HCT116 (cell line): ENCODE results near the gene SARS1. TPM values are rescaled to one million over a fixed set of nuclear protein-coding genes. Genes with fewer than 3 reads are reported as not detected.

Experiments used
- ATAC-seq: fragments of 200-7000 bp; cut with Tn5 transposase; 2 replicates; pipeline ENCODE4 v1.9.1; 2020; ENCODE audit warnings: mild to moderate bottlenecking, moderate library complexity
- BruUV-seq: library from RNA; stranded (reverse); fragments of 400-500 nt; replicated peaks from 2 replicates; lab custom pipeline; 2021; lab: Mats Ljungman, UMichigan
- CTCF ChIA-PET: fragments of 300-600 bp; sonication (Branson Sonifier 250); formaldehyde crosslinking; loops from one replicate; lab custom pipeline; 2021; ENCODE audit warnings: antibody characterized with exemption; lab: Charles Lee
- POLR2A ChIA-PET: fragments of 300-600, 350-600 bp; sonication (Branson Sonifier 250); formaldehyde crosslinking; loops from one replicate; lab custom pipeline; 2021; ENCODE audit warnings: antibody characterized with exemption; lab: Charles Lee
- RAD21 ChIA-PET, 2 experiments: fragments of 300-600 bp; sonication (Branson Sonifier 250); formaldehyde crosslinking; loops; one replicate each; lab custom pipeline; 2023; ENCODE audit warnings: low total read pairs in 2 of 2; ENCODE audit not compliant: uncharacterized antibody in 2 of 2, unreplicated experiment in 2 of 2, low non-redundant PET in 1 of 2; lab: Charles Lee
- DNase-seq: peaks from one replicate; pipeline ENCODE4 v3.0.0-alpha.2; 2010; ENCODE audit warnings: low read depth, low spot score
- H2AFZ ChIP-seq: fragments of 200-600 bp; shearing (Covaris generic), sonication (generic); 2 replicates; pipeline ENCODE4 v1.6.1; 2017; ENCODE audit warnings: low read depth, mixed run types, mixed read lengths, antibody characterized with exemption, low read length; ENCODE audit not compliant: poor library complexity, severe bottlenecking
- H3K27ac ChIP-seq: 2 replicates; pipeline ENCODE4 v1.5.1; 2012; ENCODE audit warnings: low read depth, low read length
- H3K27me3 ChIP-seq: fragments of 200-600 bp; sonication (generic); 2 replicates; pipeline ENCODE4 v1.6.1; 2016; ENCODE audit warnings: mixed run types, low read length, mixed read lengths; ENCODE audit not compliant: insufficient read depth
- H3K36me3 ChIP-seq, 2 experiments: fragments of 200-500 bp in 1 of 2; fragments of 200-600 bp in 1 of 2; sonication (Bioruptor generic) in 1 of 2; sonication (generic) in 1 of 2; 2 replicates each; pipeline versions ENCODE4 v1.5.1 to v1.6.1; 2014 to 2016; ENCODE audit warnings: low read length in 2 of 2, inconsistent platforms in 1 of 2, mixed read lengths in 1 of 2, mixed run types in 1 of 2; ENCODE audit not compliant: insufficient read depth in 2 of 2, control insufficient read depth in 1 of 2
- H3K4me1 ChIP-seq, 2 experiments: fragments of 200-600 bp in 1 of 2; sonication (generic) in 1 of 2; 2 replicates each; pipeline versions ENCODE4 v1.5.1 to v1.6.1; 2012 to 2017; ENCODE audit warnings: low read length in 2 of 2, inconsistent platforms in 1 of 2, mild to moderate bottlenecking in 1 of 2, mixed read lengths in 1 of 2, mixed run types in 1 of 2, moderate library complexity in 1 of 2; ENCODE audit not compliant: insufficient read depth in 2 of 2, control insufficient read depth in 1 of 2
- H3K4me2 ChIP-seq: fragments of 200-600 bp; sonication (generic); 2 replicates; pipeline ENCODE4 v1.6.1; 2017; ENCODE audit warnings: mixed run types, low read length, mixed read lengths
- H3K4me3 ChIP-seq, 2 experiments: fragments of 200-600 bp in 1 of 2; sonication (generic) in 1 of 2; replicated peaks in 1 of 2; 2 replicates each; pipeline ENCODE4 v1.5.1; 2011 to 2016; ENCODE audit warnings: low read length in 2 of 2, control low read depth in 1 of 2, low read depth in 1 of 2, mild to moderate bottlenecking in 1 of 2, mixed read lengths in 1 of 2, mixed run types in 1 of 2
- H3K79me2 ChIP-seq: fragments of 200-600 bp; sonication (generic); 2 replicates; pipeline ENCODE4 v1.6.1; 2017; ENCODE audit warnings: mild to moderate bottlenecking, mixed run types, low read length, moderate library complexity, mixed read lengths; ENCODE audit not compliant: insufficient read depth
- H3K9ac ChIP-seq: fragments of 200-600 bp; sonication (generic); 2 replicates; pipeline ENCODE4 v1.6.1; 2016; ENCODE audit warnings: low read length, mixed read lengths
- H3K9me2 ChIP-seq: fragments of 200-600 bp; sonication (generic), shearing (Covaris generic); 2 replicates; pipeline ENCODE4 v1.6.1; 2017; ENCODE audit warnings: mixed run types, mild to moderate bottlenecking, moderate library complexity; ENCODE audit not compliant: insufficient read depth
- H3K9me3 ChIP-seq, 2 experiments: fragments of 200-500 bp in 1 of 2; fragments of 200-600 bp in 1 of 2; sonication (Bioruptor generic) in 1 of 2; sonication (generic) in 1 of 2; 2 replicates each; pipeline ENCODE4 v1.6.1; 2014 to 2017; ENCODE audit warnings: low read length in 2 of 2, mixed read lengths in 2 of 2, inconsistent platforms in 1 of 2, low read depth in 1 of 2, mild to moderate bottlenecking in 1 of 2, mixed run types in 1 of 2, moderate library complexity in 1 of 2; ENCODE audit not compliant: control insufficient read depth in 1 of 2, insufficient read depth in 1 of 2
- H4K20me1 ChIP-seq: fragments of 200-600 bp; sonication (generic), shearing (Covaris generic); 2 replicates; pipeline ENCODE4 v1.6.1; 2017; ENCODE audit warnings: mixed run types, mild to moderate bottlenecking, moderate library complexity; ENCODE audit not compliant: insufficient read depth
- CBX3 ChIP-seq: IDR thresholded peaks from 2 replicates; pipeline ENCODE4 v1.6.1; 2012; ENCODE audit warnings: low read depth
- CEBPB ChIP-seq: IDR thresholded peaks from 2 replicates; pipeline ENCODE4 v1.6.1; 2012; ENCODE audit warnings: low read depth
- CTCF ChIP-seq, 3 experiments: fragments of 200-600 bp in 1 of 3; sonication (generic) in 1 of 3; IDR thresholded peaks in 2 of 3; conservative IDR thresholded peaks in 1 of 3; 2 replicates each; pipeline ENCODE4 v1.5.1; 2012 to 2017; ENCODE audit warnings: low read depth in 2 of 3, low read length in 2 of 3, antibody characterized with exemption in 1 of 3, borderline replicate concordance in 1 of 3, control low read depth in 1 of 3, mild to moderate bottlenecking in 1 of 3, mixed read lengths in 1 of 3, mixed run types in 1 of 3, moderate library complexity in 1 of 3; ENCODE audit not compliant: insufficient read depth in 1 of 3
- EGR1 ChIP-seq: IDR thresholded peaks from 2 replicates; pipeline ENCODE4 v1.6.1; 2012; ENCODE audit warnings: low read depth
- ELF1 ChIP-seq: IDR thresholded peaks from 2 replicates; pipeline ENCODE4 v1.6.1; 2012; ENCODE audit warnings: low read depth, borderline replicate concordance
- EZH2 ChIP-seq: fragments of 200-600 bp; sonication (generic); IDR thresholded peaks from 2 replicates; pipeline ENCODE4 v1.6.1; 2017; ENCODE audit warnings: antibody characterized with exemption, mixed run types
- EZH2phosphoT487 ChIP-seq: fragments of 200-600 bp; IDR thresholded peaks from 2 replicates; pipeline ENCODE4 v1.6.1; 2018; ENCODE audit warnings: antibody characterized with exemption, borderline replicate concordance
- JUND ChIP-seq: IDR thresholded peaks from 2 replicates; pipeline ENCODE4 v1.6.1; 2012
- POLR2A ChIP-seq: IDR thresholded peaks from 2 replicates; pipeline ENCODE4 v1.7.0; 2011; ENCODE audit warnings: borderline replicate concordance; ENCODE audit not compliant: insufficient read depth, insufficient read length; ENCODE audit errors: extremely low read depth
- POLR2AphosphoS5 ChIP-seq: IDR thresholded peaks from 2 replicates; pipeline ENCODE4 v1.6.1; 2011; ENCODE audit warnings: mild to moderate bottlenecking, low read depth, low read length, moderate library complexity
- RAD21 ChIP-seq: IDR thresholded peaks from 2 replicates; pipeline ENCODE4 v1.6.1; 2012; ENCODE audit warnings: low read depth, mild to moderate bottlenecking
- REST ChIP-seq: IDR thresholded peaks from 2 replicates; pipeline ENCODE4 v1.6.1; 2012; ENCODE audit warnings: low read depth
- SIN3A ChIP-seq: IDR thresholded peaks from 2 replicates; pipeline ENCODE4 v1.6.1; 2012; ENCODE audit warnings: low read depth
- SP1 ChIP-seq: IDR thresholded peaks from 2 replicates; pipeline ENCODE4 v1.6.1; 2012; ENCODE audit warnings: low read depth
- TCF7L2 ChIP-seq: IDR thresholded peaks from 2 replicates; pipeline ENCODE4 v1.7.0; 2011; ENCODE audit warnings: borderline replicate concordance, inconsistent platforms; ENCODE audit not compliant: insufficient read depth, insufficient read length; ENCODE audit errors: extremely low read depth
- YY1 ChIP-seq: IDR thresholded peaks from 2 replicates; pipeline ENCODE4 v1.6.1; 2011; ENCODE audit warnings: low read length, low read depth, moderate library complexity, mild to moderate bottlenecking; ENCODE audit not compliant: insufficient replicate concordance; ENCODE audit errors: extremely low read depth
- ZFX ChIP-seq: fragments of 450-650 bp; IDR thresholded peaks from 2 replicates; pipeline ENCODE4 v1.6.1; 2017
- ZNF274 ChIP-seq: fragments of 200-500 bp; sonication (Bioruptor generic); IDR thresholded peaks from 2 replicates; pipeline ENCODE4 v1.6.1; 2014; ENCODE audit warnings: mild to moderate bottlenecking, low read depth, low read length, inconsistent platforms
- intact Hi-C: fragments of 100-400 bp; cut with micrococcal nuclease; formaldehyde crosslinking; loops from 2 replicates; pipeline ENCODE4 v1.10.0; 2022
- total RNA-seq: library from RNA; stranded (reverse); gene quantifications from one replicate; pipeline ENCODE4 v1.2.1, GENCODE V29; 2021; ENCODE audit not compliant: unreplicated experiment
- TF ChIP-seq, protein P1 (sequence below): IDR thresholded peaks from 2 replicates; pipeline ENCODE4 v1.6.1; 2012

SARS1 gene
- total RNA-seq, 1 experiment from 2014 or later: 206 TPM

- ChIA-PET RAD21 (interaction anchor here (0.7 to 1.3 kb wide), 3 partner anchors 120 to 121 kb away, joined by 3 to 5 read pairs (median 4); partner anchors contain the start of gene SORT1 (in 1 of the 2)), POLR2A (interaction anchor here (1.0 kb wide), 1 partner anchor 121 kb away, joined by 4 read pairs; the partner anchor contains the start of gene SORT1), CTCF (interaction anchor here (0.8 to 5.0 kb wide), 7 partner anchors 76 to 268 kb away, joined by 3 to 95 read pairs (median 3); partner anchors contain the start of gene SORT1)
- peaks cover 38 to 53% of the 10 kb centered on the region in 2 experiments for H3K4me1 ChIP-seq
- intact Hi-C loops: loop anchor here (2.0 kb wide), 2 partner anchors 121 to 255 kb away; no protein-coding TSS in a partner anchor
- H3K79me2 ChIP-seq: peaks cover 15% of the 10 kb centered on the region; the same call in 1 of the 2 replicates
- DNase-seq (peak; percentile 69), ATAC-seq (peak; percentile 80)
- peak overlapping the region; percentile 24; the same call in 1 of the 2 replicates for H3K27ac ChIP-seq
- H3K36me3 ChIP-seq: peaks cover 8 to 23% of the 10 kb centered on the region in 2 experiments; a peak in 2 of 4 replicates
- H3K4me2 ChIP-seq: peak overlapping the region; percentile 33; the same call in 1 of the 2 replicates
- TF ChIP-seq CBX3 (no peak), SP1 (no peak), YY1 (peak; percentile 39), RAD21 (peak; percentile 82), POLR2AphosphoS5 (peak; percentile 49), ZNF274 (no peak), JUND (no peak), TCF7L2 (no peak), EGR1 (no peak), SIN3A (no peak), ELF1 (no peak), EZH2phosphoT487 (no peak), REST (no peak), CTCF (IDR thresholded peaks at IDR 0.05 in 2 of 3, conservative IDR thresholded peaks at IDR 0.05 in 1 of 3; ENCODE audit: borderline replicate concordance in 1 of 3, insufficient read depth in 1 of 3, low read depth in 2 of 3, low read length in 2 of 3) (peak; percentile 77 to 93 (median 88)), ZFX (no peak), EZH2 (no peak), CEBPB (no peak), POLR2A (no peak)
- TF ChIP-seq, protein P1, sequence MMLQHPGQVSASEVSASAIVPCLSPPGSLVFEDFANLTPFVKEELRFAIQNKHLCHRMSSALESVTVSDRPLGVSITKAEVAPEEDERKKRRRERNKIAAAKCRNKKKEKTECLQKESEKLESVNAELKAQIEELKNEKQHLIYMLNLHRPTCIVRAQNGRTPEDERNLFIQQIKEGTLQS: no peak
- BruUV-seq: no TSS peak
- no peak overlapping the region for H3K4me3 ChIP-seq
- H3K9ac ChIP-seq: no peak overlapping the region
- H2AFZ ChIP-seq: no peak overlapping the region
- no peaks in the 10 kb centered on the region for H3K9me3 ChIP-seq
- no peaks in the 10 kb centered on the region for H3K27me3 ChIP-seq
- H4K20me1 ChIP-seq: no peaks in the 10 kb centered on the region
- H3K9me2 ChIP-seq: no peaks in the 10 kb centered on the region
Observed at GRCh38 chr1:109277434-109278204, 63.9 kb downstream of the SARS1 start.
